ENCODE data around the gene KDM6A. TPM values are rescaled to one million over a fixed set of nuclear protein-coding genes. Genes with fewer than 3 reads are reported as not detected.

Gene KDM6A
- total and polyA plus RNA-seq, 9 of the 15 experiments (the other 6 are each of a cell fraction or from before 2014, with no cell fraction given) = 8.4 to 34.3 (median 22.9) TPM

DNA sequence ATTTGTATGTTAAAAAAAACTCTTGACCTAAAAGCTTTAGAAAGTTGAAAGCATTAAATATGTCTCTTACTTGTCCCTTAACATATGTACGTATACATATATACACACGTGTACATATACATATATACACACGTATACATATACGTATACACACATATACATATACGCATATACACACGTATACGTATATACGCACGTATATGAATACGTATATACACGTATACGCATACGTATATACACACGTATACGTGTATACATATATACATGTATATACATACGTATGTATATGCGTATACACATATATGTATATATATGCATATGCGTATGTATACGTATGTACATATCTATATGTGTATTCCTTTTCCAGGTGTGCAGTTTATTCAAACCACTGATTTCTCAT, 3.8 kb downstream of the KDM6A start (continued):
- TF ChIP-seq HLTF (IDR thresholded peaks at IDR 0.05) = no peak
- peak; percentile 97 for TF ChIP-seq ZNF140 (CRISPR knock-in tag; IDR thresholded peaks at IDR 0.05)
- TF ChIP-seq MTF1 (CRISPR knock-in tag; IDR thresholded peaks at IDR 0.05; ENCODE audit: borderline replicate concordance) = peak; percentile 98
- TF ChIP-seq TEAD1 (CRISPR knock-in tag; IDR thresholded peaks at IDR 0.05) = no peak
- peak; percentile 87; the same call in 1 of the 2 replicates for TF ChIP-seq CAMTA2 (CRISPR knock-in tag; conservative IDR thresholded peaks at IDR 0.05)
- TF ChIP-seq ZNF584 (CRISPR knock-in tag; IDR thresholded peaks at IDR 0.05; ENCODE audit: low read depth) = no peak
- no peak for TF ChIP-seq SRSF1 (IDR thresholded peaks at IDR 0.05; ENCODE audit: low read depth, low read length)
- peak in 1 of 2 experiments; percentile 42; a peak in 1 of 4 replicates for TF ChIP-seq SRF (CRISPR knock-in tag; IDR thresholded peaks at IDR 0.05)
- TF ChIP-seq ZNF217 (CRISPR knock-in tag; IDR thresholded peaks at IDR 0.05) = no peak
- no peak for TF ChIP-seq ZNF445 (CRISPR knock-in tag; IDR thresholded peaks at IDR 0.05; ENCODE audit: low read depth)
- peak; percentile 94 for TF ChIP-seq HOXB6 (CRISPR knock-in tag; IDR thresholded peaks at IDR 0.05; ENCODE audit: borderline replicate concordance)
- TF ChIP-seq NCOA6 (IDR thresholded peaks at IDR 0.05) = no peak
- TF ChIP-seq ZNF695 (CRISPR knock-in tag; IDR thresholded peaks at IDR 0.05) = no peak
- TF ChIP-seq RBM17 (IDR thresholded peaks at IDR 0.05; ENCODE audit: borderline replicate concordance, low read depth, low read length) = no peak
- TF ChIP-seq SREBF2 (CRISPR knock-in tag; IDR thresholded peaks at IDR 0.05) = no peak
- TF ChIP-seq FOXP1 (CRISPR knock-in tag; IDR thresholded peaks at IDR 0.05) = no peak
- no peak for TF ChIP-seq NUFIP1 (IDR thresholded peaks at IDR 0.05; ENCODE audit: partially characterized antibody)
- TF ChIP-seq FOXM1 (IDR thresholded peaks at IDR 0.05; ENCODE audit: low read depth) = no peak
- no peak for TF ChIP-seq FOXM1 (CRISPR knock-in tag; IDR thresholded peaks at IDR 0.05; ENCODE audit: low read depth)
- TF ChIP-seq DIDO1 (tag; IDR thresholded peaks at IDR 0.05; ENCODE audit: low read depth) = no peak
- no peak for TF ChIP-seq MYBL2 (IDR thresholded peaks at IDR 0.05; ENCODE audit: low read depth)
- no peak for TF ChIP-seq MYBL2 (CRISPR knock-in tag; IDR thresholded peaks at IDR 0.05; ENCODE audit: borderline replicate concordance)
- peak; percentile 99 for TF ChIP-seq ZNF277 (CRISPR knock-in tag; IDR thresholded peaks at IDR 0.05; ENCODE audit: borderline replicate concordance)
- TF ChIP-seq ZNF76 (CRISPR knock-in tag; IDR thresholded peaks at IDR 0.05; ENCODE audit: borderline replicate concordance) = peak; percentile 91
- TF ChIP-seq TAF9B (IDR thresholded peaks at IDR 0.05; ENCODE audit: partially characterized antibody) = no peak
- TF ChIP-seq HNRNPH1 (optimal IDR thresholded peaks at IDR 0.05; ENCODE audit: low read depth, low read length) = no peak
- peak; percentile 88 for TF ChIP-seq NFIX (CRISPR knock-in tag; IDR thresholded peaks at IDR 0.05; ENCODE audit: low read depth)
- TF ChIP-seq SLC30A9 (CRISPR knock-in tag; IDR thresholded peaks at IDR 0.05) = peak; percentile 96
- TF ChIP-seq MIER1 (IDR thresholded peaks at IDR 0.05; ENCODE audit: low read depth) = no peak
